T1000 (cell line): ENCODE results near the gene ZSCAN18.

ENCODE experiments used
- DNase-seq: peaks from one replicate; lab custom pipeline; 2025; ENCODE audit warnings: mixed read lengths; lab: John Stamatoyannopoulos, UW

Gene ZSCAN18

DNA sequence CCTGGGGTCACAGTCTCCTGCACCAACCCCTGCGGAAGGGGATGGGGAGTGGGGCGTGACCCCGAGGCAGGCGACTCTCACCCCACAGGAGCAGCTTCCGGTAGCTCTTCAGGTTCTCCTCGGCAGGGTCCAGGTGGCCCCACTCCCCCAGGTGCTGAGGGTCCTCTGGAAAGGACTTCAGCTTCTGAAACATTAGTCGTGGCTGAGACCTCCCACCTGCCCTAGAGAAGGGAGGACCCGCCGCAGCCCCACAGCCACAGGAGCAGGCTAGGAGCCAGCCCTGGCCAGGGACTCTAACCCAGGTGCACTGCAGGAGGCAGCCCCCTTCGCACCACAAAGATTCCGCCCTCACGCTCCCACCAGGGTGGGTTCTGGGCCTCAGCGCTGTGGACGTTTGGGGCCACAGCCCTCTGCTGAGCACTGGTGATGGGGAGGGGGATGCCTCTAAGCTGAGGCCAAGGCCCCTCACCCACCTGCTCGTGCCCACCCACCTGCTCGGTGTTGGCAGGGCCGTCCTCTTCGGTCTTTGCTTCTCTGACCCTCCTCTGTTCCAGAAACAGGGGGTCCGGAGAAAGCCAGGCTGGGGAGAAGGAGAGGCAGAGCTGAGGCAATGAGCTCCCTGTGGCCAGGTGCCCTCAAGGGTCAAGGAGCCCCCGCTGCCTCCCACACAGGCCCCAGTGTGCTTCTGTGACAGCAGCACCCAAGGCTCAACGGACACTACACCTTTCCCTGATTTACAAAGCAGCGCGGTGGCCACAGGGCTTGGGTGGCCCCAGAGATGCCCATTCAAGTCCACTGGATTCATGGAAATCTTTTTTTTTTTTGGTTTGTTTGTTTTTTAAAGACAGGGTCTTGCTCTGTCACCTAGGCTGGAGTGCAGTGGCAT is 11.0 kb downstream of the ZSCAN18 start:
- DNase-seq, result no peak

DNA sequence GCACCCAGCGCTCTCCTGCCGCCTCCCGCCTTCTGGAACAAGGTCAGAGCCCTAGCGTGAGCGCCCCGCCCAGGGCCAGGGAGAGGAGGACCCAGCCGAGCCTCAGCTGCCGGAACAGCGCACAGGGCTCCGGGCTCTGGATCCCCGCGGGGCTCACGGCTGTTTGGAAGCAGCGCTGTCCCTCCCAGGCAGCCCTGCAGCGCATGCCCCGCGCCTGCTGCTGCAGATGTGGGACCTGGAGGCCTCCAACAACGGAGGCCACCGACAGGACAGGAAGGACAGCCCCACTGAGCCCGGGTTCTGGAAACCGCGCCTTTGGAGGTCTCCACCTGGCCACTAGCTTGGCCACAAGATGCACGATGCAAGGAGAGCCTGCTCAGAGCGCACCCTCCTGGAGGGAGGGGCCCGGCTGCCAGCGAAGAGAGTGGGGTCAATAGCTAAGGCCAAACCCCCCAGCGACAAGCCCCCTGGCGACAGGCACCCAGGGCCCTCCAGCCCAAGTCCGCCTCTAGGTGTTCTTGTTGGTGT is 12.6 kb downstream of the ZSCAN18 start:
- DNase-seq, result no peak

DNA sequence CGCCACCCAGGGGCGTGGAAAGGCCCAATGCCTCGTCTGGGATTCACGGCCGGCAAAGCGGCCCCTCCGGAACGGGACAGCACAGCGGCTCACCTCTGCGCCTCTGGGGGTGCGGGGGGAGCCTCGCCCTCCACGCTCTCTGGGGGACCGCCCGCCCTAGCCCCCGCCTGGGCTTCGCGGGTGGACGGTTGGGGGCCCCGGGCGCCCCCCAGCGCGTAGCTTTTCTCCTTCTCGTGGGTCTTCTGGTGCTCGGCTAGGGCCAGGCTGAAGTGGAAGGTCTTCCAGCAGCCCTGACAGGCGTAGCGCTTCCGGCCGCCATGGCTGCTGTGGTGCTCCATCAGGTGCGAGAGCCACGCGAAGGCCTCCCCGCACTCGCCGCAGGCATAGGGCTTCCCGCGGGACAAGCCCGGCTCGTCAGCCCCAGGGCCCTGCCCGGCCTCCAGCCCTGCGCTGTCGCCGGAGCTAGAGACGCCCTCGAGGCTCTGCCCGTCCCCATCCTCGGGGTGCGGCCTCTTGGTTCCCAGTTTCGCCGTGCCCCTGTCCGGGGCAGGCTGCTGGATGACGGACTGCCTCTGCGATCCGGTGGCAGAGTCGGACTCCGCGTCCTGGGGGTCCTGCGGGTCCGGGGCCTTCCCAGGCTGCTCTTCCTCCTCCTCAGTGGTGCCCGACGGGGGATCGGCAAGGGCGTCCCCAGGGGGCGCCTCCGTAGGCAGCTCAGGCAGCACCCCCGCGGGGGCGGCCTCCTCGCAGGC is 13.3 kb downstream of the ZSCAN18 start:
- no peak for DNase-seq

DNA sequence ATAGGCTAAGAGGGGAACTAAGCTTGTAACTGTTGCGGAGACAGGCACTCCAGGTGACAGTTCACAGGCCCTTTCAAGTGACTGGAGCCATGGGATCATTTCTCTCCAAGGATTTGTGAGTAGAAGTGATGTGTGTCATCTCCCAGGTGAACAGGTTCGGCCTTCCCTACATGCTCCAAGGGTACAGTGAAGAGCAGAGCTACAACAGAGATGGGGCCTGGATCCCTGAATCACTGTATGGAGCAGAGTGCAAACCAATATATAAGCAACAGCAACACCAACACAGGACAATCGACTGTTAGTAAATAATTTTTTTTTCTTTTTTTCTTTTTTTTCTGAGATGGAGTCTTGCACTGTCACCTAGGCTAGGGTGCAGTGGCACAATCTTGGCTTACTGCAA is 15.0 kb downstream of the ZSCAN18 start:
- no peak for DNase-seq

DNA sequence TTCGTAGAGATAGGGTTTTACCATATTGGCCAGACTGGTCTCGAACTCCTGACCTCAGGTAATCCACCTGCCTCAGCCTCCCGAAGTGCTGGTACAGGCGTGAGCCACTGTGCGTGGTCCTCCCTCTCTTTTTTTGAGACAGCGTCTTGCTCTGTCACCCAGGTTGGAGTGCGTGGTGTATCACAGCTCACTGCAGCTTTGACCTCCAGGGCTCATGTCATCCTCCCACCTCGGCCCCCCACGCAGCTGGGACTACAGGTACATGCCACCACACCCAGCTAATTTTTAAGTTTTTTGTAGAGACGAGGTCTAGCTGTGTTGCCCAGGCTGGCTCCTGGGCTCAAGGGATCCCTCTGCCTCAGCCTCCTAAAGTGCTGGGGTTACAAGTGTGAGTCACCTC is 18.2 kb downstream of the ZSCAN18 start:
- DNase-seq, result no peak

DNA sequence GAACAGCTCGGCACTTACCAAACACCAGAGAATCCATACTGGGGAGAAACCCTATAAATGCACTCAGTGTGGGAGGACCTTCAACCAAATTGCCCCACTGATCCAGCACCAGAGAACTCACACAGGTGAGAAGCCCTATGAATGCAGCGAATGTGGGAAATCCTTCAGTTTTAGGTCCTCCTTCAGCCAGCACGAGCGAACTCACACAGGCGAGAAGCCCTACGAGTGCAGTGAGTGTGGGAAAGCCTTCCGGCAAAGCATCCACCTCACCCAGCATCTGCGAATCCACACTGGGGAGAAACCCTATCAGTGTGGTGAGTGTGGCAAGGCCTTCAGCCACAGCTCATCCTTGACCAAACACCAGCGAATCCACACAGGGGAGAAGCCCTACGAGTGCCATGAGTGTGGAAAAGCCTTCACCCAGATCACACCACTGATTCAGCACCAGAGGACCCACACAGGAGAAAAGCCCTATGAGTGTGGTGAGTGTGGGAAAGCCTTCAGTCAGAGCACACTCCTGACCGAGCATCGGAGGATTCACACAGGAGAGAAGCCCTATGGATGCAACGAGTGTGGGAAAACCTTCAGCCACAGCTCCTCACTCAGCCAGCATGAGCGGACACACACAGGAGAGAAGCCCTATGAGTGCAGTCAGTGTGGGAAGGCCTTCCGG is 30.7 kb downstream of the ZSCAN18 start:
- no peak for DNase-seq

DNA sequence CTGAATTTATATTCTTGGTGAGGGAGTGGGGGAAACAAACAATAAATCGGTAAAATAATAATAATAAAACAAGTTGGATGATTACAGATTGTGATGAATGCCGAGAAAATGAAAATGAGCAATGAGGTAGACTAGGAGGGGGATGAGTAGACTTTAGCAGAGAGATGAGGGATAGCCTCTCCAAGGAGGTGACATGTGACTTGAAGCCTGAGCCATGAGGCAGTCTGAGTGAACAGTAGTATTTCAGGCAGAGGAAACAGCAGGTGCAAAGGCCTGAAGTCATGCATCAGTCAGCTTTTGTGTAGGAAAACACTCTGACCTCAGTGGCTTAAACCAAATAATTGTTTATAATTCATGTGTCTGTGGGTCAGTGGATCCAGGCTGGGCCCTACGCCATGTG is 34.3 kb downstream of the ZSCAN18 start:
- DNase-seq, result no peak

DNA sequence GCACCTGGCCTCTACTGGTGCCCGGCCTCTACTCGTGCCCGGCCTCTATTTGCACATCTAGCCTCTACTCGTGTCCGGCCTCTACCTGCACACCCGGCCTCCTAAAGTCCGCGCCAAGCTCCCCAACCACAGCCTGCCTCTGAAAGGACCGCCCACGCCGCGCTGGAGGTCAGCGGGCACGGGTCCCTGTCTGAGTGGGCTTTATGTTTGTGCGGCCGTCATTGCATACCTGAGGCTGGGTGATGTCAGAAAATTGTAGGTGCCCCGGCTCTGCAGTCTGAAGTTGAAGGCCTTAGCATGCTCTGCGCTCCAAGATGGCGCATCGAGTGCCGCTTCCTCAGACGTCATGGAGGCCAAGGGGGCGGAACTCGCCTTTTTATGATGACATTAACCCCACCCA is 37.8 kb downstream of the ZSCAN18 start:
- no peak for DNase-seq

DNA sequence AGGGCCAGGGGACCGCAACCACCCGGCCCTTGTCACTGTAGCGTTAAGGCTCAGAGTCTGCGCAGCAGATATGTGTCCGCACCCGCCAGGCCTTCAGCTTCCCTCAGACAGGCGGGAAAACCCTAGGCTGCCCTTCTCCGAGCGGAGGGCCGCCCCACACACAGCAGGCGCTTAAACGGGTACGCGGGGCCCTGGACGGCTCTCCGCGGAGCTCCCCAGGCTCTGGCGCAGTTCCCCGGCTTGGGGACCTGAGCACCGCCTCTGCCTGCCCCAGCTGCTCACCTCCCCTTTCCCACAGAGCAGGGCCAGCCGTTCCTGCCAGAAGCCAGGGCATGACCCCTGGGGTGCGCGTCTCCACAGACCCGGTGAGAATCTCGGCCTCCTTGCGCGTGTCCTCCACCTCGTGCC is 38.4 kb downstream of the ZSCAN18 start:
- DNase-seq, result no peak

DNA sequence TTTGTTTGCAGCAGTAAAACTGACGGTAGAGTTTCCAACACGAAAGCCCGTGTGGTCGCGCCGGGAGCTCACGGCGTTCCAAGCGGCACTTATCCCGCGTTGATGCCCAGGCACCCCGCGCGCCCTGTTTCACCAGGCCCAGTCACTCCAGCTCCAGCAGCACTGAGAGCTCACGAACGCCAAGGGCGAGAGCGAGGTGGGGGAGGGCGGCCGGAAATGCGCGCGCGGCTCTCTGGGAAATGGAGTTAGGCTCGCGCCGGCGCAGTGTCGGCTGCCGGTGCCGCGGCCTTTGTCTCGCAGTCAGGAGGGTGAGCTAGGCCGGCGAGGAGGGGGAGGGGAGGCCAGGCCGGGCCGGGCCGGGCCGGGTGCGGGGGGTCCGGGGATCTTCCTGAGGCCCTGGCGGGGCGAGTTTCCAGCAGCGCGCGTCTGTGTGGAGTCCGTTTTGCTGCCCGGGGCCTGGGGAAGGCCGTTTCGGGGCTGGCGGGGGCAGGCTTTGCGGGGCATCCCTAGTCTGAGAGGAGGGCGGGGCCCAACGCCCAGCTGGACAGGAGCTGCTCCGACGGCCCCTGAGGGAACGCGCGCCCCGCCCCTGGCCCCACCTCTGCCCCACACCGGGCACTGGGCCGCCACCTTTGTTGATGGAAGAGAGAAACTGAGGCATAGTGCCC is 38.9 kb downstream of the ZSCAN18 start, which contains the start of gene ZNF135:
Gene ZNF135 (plus strand): TSS at position 280 of the 668 bp plus-strand sequence. CDS start 721 bp downstream, outside the sequence.
- DNase-seq, result peak; percentile 77

DNA sequence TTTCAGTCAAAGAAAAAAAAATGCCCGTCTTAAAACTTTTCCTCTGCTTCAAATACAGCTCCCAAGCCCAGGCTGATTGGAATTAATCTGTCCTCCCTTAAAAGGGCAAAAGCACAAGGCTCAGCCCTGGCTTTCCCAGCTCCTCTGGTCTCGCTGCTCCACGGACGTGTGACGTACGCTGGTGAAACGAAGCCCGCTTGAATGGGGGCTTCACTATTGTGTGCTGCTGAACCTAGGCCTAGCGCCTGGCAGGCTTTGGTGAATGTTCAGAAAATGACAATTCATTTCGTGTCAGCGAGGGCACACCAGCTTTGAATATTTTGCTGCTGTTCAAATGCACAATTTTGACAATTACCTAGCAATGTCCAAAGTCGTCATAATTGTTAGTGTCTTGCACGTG is 39.6 kb downstream of the ZSCAN18 start:
- no peak for DNase-seq

DNA sequence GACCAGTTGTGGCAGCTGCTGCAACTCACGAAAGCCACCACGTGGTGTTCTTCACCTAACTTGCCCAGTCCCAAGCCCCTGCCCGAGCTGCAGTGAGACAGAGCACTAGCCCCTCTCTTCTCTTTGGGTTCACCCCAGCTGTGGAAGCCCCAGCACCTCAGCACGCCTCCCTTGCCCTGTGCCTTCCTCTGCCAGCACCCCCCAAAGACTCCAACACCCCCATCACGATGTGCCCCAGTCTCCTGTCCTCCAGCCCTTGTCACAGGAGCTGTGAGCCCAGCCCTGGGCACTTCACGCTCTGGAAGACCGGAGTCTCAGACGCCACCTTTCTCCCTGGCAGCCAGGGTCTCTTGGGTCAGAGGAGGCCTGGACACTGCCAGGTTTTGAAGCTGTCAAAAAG is 41.2 kb downstream of the ZSCAN18 start:
- no peak for DNase-seq

DNA sequence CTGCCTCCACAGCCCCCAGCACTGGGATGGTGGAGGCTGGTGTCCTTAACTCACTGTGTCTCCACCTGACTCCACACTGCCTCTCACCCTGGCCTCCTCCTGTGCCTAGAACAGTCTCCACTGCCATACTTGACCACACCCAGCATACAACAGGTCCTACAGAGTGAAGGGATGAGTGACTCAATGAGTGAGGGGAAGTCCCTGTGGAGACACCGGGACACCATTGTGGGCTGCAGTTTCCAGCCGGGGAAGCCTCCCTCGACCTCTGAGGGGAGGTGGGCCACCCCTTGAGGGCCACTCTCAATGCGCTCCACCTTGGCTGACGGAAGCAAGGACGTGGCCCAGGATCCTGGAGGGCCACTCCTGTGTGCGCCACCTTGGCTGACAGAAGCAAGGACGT is 41.8 kb downstream of the ZSCAN18 start:
- DNase-seq, result no peak

DNA sequence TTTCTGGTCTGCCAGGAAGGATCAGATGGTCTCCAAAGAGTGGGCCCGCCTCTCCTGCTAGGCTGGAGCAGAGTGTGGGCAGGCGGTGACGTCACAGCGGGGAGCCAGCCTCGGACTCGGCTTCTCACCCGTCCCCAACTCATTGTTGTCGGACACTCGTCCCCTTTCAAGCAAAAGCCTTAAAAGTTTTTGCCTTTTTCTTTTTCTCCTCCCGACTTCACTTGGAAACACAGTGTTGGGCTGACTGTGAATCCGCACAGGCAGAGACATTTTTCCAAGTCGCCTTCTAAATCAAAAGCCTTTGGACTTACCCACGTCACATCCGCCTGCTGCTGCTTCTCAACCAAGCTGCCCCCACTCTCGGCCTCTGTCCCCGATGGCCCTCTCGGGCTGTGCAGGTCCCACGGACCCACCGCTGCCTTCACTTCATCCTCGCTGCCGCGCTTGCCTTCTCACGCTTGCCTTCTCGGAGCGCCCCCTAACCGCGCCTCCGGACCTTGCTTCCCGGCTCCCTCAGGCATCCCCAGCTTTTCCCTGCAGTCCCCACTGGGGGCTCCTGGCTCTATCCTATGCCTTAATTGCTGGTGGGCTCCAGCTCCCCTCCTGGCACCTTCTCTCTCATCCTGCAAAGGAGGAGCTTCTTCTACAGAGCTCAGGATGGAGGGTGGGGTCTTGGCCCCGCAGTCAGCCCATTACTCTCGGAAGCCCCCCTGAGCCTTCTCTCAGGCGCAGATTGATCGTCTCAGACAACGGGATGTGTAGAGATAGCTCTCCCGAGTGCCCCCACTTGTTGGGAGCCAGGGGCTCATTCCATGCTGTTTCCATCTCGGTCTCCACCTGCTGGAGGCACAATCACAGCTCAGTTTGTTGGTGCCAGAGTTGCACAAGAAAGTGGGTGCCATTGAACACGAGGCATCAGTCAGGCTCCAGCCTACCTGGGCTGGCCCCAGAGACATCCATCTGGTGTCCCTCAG is 42.8 kb downstream of the ZSCAN18 start:
- DNase-seq, result no peak

DNA sequence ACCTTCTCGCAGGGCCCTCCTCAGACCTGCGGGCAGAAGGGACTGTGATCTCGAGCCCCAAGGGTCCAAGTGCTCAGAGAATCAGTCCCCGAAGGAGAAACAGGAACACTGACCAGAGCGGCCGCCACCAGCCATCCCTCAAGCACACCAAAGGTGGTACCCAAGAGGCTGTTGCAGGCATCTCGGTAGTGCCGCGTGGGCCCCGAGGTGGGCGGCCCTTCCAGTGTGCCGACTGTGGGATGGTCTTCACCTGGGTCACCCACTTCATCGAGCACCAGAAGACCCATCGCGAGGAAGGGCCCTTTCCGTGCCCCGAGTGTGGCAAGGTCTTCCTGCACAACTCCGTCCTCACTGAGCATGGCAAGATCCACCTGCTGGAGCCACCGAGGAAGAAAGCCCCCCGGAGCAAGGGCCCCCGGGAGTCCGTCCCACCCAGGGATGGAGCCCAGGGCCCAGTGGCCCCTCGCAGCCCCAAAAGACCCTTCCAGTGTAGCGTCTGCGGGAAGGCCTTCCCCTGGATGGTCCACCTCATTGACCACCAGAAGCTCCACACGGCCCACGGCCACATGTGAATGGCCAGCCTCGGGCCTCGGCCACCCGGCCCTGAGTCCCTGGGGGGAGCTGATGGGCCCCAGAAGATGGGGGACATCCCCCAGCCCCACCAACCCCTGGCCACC is 44.4 kb downstream of the ZSCAN18 start:
- DNase-seq, result no peak

DNA sequence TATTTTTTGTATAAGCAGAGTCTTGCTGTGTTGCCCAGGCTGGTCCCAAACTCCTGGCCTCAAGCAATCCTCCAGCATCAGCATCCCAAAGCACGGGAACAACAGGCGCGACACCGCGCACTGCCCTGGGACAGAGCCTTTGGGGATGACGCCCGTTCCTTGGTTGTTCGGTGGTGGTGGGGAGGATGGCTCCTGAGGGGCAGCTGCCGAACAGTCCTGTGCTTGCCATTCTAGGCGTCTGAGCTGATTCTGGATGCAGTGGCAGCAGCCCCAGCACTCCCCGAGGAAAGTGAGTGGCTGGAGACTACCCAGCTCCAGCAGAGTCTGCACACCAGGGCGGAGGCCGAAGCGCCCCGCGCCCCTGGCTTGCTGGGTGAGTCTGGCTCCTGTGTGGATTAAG is 45.8 kb downstream of the ZSCAN18 start:
- no peak for DNase-seq

DNA sequence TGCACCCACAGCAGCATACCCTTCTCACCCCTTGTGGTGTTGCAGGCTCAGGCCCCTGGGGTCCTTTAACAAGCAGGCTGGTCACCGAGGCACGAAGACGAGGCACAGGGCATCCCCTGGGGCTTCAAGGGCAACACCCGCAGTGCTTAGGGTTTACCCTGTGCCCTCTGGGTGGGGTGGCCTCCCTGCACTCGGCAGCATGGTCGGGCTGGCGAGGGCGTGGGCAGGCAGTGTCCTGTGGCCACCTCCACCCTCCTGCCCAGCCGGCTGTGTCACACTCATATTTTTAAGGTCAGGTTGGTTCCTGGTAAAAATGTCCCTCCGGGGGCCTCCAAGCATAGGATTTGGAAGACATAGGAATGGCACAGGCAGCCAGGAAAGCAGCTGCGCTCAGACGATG is 50.4 kb downstream of the ZSCAN18 start:
- no peak for DNase-seq

DNA sequence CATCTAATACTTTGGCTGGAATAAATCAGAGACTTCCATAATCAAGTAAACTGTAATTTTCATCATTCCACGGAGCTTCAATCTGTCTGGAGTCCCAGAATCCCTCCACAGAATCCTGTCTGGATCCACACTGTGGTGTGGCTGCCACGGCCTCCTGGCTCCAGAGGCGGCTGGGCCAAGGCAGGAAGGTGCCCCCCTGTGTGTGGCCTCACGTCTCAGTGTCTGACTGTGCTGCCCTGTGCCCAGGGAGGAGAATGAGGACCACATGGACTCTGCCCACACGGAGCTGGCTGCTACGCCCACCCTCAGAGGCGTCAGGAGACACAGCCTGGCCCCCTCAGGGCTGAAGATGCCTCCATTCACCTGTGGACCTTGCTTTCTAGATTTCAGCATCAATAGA is 51.2 kb downstream of the ZSCAN18 start:
- DNase-seq, result no peak

DNA sequence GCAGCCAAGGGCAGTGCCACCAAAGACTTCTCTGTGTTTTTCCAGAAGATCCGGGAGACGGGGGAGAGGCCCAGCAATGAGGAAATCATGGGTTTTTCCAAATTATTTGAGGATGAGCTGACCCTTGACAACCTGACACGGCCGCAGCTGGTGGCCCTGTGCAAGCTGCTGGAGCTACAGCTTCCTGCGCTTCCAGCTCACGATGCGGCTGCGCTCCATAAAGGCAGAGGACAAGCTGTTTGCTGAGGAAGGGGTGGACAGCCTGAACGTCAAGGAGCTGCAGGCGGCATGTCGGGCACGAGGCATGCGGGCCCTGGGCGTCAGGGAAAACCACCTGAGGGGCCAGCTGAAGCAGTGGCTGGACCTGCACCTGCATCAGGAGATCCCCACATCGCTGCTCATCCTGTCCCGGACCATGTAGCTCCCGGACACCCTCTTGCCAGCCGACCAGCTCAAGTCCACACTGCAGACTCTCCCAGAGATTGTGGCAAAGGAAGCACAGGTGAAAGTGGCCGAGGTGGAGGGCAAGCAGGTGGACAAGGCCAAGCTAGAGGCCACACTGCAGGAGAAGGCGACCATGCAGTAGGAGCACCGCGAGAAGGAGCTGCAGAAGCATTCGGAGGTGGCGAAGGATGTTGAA is 52.5 kb downstream of the ZSCAN18 start:
- DNase-seq, result no peak

DNA sequence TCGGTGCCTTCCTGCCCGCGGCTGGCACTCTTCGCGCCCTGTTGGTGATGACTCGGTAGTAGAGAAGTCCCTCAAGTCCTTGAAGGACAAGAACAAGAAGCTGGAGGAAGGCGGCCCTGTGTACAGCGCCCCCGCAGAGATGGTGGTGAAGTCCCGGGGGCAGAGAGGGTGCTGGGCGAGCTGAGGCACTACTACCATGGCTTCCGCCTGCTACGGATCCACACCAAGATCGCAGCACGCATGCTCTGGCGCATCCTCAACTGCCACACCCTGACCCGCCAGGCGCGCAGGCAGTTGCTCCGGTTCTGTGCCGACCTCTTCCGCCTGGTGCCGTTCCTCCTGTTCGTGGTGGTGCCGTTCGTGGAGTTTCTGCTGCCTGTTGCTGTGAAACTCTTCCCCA is 53.1 kb downstream of the ZSCAN18 start:
- DNase-seq, result no peak
